ENCODE measurements around the gene BBOX1.
"Not testable (repeated sequence)": the region's sequence is repeated elsewhere in the genome, so short reads cannot be mapped to it uniquely, and the experiment has no call there.

BBOX1 gene, protein sequence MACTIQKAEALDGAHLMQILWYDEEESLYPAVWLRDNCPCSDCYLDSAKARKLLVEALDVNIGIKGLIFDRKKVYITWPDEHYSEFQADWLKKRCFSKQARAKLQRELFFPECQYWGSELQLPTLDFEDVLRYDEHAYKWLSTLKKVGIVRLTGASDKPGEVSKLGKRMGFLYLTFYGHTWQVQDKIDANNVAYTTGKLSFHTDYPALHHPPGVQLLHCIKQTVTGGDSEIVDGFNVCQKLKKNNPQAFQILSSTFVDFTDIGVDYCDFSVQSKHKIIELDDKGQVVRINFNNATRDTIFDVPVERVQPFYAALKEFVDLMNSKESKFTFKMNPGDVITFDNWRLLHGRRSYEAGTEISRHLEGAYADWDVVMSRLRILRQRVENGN

DNA sequence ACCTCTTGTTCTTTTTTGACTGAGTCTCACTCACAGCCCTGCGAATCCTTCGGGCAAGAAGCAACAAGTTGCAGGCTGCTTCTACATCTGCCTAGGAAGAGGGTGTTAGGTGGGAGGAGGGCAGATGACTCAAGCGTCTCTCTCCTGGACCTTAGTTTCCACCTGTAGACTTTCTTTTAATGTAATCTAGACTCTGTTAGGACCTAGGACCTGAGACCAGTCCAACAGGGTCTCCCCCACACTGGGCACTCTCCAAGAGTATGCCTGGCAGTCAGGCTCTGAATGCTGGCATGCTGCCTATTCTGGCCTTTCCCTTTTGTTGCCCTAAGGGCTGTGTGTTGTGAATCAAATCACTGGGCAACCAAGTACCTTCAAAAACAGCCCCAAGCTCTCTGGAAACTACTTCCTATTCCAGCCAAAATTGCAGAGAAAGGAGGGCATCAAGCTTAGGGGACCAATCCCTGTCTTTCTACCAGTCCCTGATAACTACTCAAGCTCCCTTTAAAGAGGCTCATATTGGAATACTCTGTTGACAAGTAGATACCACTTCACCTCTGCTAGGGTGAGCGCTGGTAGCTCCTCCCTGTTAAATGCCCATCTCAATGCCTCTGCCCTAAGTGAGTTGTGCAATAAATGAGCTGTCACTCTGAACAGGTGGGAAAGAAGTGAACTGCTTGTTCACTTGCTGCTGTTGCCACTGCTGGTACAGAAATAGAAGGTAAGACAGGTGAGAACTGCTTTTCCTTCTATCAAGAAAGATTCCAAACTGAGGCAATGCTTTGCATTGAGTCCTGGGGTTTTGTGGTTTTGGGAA is at the start of gene BBOX1:
TSS of gene BBOX1 (plus strand) at position 514 of the 814 bp plus-strand sequence. CDS start 14,616 bp downstream, outside the sequence.
- no peak for DNase-seq

DNA sequence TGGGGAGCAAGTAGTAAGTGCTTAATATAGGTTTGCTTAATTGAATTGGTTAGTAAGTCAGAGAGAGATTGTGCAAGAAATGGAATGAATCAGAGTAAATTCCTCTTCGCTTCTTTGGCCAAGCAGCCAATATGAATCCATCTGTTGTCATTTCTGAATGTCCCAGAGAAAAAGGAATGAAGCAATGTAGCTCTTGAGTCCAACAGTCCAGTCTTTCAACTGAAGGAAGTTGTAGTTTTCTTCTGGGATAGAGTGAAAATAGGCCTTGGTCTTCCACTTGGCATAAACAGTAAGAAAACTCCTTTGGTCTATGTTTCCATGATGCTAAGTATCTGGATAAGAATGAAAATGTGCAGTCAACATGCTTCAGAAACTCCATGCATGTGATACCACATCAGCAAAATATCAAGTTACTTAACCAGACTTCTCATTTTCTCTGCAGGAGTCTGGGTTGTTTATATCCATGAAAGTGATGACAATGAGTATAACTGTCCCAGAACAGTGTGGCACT is 48.5 kb upstream of the BBOX1 start:
- DNase-seq: no peak

DNA sequence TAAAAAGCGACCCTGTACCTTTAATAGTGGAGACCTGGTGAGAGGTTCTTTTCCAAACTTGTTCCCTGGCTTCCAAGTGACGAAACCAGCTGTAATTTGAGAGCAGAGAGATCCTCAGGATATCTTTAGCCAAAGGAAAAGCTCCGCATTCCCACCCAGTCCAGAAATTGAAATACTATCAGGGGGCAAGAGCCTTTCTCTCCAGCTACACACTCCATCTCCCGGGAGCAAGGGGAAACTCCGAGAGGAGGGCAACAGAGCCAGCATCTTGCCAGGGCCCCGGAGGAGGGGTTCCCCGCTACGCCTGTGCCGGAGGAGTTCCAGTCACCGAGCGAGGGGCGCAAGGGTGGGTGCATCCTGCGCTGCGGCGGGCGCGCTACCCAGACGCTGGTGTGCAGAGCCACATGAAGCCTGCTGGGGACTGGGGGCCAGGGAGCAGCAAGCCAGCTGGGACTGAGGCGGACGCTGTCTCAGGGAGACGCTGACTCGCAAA is 46.6 kb upstream of the BBOX1 start, which contains the start of gene FIBIN:
TSS of gene FIBIN (plus strand) at position 148 of the 493 bp plus-strand sequence. CDS start 415 bp downstream, outside the sequence.
- DNase-seq: no peak

DNA sequence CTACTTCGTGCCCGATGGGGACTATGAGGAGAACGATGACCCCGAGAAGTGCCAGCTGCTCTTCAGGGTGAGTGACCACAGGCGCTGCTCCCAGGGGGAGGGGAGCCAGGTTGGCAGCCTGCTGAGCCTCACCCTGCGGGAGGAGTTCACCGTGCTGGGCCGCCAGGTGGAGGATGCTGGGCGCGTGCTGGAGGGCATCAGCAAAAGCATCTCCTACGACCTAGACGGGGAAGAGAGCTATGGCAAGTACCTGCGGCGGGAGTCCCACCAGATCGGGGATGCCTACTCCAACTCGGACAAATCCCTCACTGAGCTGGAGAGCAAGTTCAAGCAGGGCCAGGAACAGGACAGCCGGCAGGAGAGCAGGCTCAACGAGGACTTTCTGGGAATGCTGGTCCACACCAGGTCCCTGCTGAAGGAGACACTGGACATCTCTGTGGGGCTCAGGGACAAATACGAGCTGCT is 46.0 kb upstream of the BBOX1 start:
- no peak for DNase-seq

DNA sequence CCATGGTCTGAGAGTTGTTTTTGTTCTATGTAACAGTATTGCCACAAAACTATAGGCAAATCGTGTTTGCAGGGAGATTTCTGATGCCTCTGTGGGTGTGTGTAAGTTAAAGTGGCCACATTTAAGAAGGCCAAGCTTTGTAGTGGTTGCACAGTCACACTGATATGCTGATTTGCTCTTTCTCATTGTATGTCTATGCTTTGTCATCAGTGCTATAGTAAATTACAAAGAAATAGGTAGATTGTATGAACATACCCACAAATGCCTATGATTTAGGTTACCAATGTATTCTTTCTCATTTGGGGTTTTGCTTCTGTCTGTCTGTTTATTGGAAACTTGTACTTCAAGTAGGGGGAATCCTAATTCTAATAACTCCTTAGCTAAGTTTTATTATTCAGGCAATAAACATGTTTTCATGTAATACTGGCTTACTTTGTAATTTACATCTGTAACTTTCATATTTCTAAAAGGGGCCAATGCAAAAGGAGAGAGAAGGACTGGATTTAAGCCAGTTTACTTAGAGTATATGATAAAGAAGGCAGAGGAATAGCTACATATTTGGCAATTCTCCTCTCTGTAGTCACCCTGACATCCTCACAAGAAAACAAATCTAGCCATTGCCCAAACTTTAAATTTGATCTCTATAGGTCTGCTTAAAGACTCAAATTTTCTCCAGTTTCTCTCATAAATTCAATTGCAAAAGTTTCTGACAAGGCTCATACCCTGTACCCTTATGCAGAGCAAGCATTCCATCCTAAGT is 44.7 kb upstream of the BBOX1 start:
- DNase-seq: no peak

DNA sequence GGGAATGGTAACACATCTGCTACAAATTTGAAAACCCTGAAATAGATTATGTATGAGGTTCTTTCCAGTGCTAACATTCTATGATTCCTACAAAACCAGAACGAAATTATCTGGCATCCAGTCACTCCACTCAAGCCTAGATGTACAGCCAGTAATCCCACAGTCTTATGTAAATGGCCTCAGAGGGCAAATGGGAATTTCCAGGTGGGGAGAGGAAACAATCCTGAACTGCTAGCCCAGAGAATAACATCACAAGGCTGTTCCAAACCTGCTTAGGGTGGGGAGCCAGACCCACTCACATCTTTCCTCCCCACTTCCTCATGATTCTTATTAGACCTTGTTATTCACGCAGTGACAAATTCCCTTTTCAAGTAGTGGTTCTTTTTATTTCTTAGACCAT is 43.2 kb upstream of the BBOX1 start:
- DNase-seq: no peak

DNA sequence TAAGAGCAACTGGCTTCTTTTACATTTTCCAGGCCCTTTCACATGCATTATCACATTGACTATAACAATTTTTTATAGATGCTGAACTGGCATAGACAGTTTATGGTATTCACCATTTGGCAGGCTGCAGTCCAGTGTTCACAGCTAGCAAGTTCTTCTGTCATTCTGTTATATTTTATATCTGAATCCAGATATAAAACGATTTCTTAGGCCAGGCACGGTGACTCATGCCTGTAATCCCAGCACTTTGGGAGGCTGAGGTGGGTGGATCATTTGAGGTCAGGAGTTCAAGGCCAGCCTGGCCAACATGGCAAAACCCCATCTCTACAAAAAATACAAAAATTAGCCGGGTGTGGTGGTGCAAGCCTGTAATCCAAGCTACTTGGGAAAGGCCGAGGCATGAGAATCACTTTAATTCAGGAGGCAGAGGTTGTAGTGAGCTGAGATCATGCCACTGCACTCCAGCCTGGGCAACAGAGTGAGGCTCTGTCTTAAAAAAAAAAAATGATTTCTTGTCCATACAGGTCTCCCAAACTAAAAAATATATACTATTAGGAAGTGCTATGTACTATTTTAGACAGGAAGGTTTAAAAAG is 39.4 kb upstream of the BBOX1 start:
- DNase-seq: not testable (repeated sequence)

DNA sequence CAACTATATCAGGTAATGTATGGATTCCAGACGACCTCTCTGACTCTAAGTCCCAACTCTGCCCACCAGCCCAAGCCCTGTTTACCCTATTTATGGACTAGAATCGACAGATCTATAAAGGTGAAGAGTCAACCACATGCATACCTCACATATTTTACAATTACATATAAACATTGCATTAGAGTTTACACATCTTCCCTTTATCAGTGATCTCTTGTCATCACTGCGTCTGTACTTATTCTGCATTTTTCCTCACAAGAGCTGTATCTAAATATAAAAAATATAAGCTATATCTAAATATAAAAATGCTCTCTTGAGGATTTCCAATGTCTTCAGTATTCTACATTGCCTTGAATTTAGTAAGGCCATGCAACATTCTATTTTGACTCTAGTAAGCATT is 38.2 kb upstream of the BBOX1 start:
- DNase-seq: no peak

DNA sequence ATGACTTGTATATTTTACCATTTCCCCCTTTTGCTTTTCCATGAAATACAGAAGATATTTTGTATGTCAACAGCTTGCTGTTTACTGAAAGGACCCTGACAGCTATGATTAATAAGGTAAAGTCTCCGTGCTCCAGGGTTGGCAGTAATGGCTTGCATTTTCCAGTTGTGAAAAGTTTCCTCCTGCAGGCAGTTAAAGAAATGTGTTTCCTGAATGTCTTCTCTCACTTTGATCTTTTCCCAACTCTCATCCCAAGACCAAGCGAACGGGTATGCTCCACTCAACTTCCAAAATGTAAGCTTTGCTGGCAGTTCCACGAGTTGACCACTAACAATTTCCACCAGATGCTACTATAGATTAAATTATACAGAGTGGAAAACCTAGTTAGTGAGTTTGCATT is 37.8 kb upstream of the BBOX1 start:
- no peak for DNase-seq

DNA sequence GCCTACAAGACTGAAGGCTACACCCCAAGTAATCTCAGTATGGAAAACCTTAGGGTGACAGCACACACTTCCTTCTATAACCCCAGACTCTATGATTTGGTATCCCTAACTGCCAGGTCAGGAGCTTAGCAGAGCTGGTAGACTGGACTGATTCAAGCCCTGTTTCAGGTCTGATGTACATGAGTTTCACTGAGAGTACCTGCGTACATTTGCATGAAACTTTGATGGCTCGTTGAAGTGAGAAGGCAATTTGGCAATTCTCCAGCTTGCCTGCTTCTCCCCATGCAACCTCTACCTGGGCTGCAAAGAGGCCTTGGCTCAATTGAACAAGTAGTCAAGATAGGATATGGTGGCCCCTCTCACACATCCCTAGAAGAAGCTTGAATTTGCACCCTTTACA is 36.5 kb upstream of the BBOX1 start:
- no peak for DNase-seq

DNA sequence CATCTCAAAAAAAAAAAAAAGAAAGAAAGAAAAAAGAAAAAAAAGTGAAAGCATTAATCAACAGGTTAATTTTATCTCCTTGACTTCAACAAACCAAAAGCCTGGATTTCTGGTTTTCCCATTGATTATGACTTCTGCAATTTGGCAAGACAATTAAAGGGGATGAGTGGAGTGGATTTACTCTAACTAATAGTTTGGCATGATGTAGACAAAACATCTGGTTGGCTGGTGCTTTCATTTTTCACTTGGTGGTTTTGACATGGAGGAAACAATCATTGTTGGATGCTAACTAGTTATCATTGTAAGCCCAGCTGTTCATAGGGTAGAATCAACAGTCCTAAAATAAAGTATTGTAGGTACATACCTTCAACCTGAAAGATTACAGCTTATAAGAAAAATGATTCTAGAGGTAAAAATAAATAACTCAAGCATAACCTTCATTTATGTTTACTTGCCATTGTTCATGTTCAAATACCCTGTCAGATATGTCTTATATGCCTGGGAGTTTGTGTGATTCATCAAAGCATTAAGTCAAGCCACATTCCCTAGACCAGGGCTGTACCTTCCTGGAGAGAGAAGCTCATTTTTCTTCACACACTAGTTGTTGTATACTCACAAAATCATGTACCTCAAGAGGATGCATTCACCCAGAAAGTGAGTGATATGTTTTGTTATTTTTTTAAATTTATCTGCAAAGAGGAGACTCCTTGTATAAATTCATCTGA is 31.6 kb upstream of the BBOX1 start:
- DNase-seq: no peak

DNA sequence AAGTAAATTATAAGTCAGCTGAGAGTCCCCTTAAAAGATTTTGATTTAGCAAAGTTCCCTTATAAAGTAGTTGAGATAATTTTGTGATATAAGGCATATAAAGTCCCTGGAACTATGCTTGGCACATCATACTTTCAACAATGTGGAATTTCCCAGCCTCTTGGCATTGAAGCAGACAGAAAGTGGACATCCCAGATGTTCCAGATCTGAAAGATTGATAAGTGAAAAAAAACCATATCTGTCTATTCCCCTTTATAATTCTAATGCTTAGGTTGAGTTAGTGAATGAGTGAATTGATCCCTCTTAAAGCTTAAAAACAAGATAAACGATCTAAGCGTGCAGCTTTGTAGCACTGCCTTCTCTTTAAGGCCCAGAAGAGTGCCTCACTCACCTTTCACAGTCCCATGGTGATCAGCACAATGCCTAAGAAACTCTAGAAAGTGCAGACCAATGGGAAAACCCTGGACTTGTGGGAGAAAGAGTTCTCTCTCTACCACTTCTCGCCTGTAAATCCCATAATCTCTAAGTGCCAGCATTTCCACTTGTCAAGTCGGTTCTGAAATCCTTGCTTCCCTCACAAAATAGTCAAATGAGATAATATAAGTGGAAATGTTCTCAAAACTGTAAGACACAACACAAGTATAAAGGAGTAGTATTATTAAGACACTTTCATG is 28.9 kb upstream of the BBOX1 start:
- no peak for DNase-seq

DNA sequence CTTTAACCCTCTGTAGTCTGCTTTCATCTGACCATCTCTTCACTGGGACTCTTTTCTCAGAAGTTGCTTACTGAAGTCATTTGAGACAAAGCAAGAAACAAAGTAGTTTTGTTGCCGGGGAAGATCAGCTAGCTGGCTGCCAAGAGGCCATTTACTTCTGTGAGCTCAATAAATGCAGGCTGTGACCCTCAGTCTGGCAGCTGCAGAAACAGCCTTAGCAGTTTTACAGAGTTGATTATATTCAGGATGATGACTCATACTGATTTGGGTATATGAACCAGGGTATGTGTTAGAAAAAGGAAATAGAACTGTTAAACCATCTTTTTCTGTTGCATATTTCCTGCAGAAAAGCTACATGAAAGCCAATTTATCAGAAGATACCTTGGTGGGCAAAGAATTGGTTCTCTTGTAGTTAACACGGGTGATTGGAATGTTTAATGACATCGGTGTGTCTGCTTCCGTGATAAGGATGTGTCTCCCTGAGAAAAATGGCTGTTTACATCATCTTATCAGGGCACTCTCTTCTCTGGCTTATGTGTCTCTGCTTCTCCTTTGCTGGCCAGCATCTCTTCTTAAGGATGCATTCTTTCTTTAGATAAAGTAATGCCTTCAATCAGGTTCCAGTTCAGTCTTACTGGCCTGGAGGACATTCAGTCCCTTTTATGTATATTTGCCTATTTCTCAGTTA is 28.2 kb upstream of the BBOX1 start:
- DNase-seq: no peak

DNA sequence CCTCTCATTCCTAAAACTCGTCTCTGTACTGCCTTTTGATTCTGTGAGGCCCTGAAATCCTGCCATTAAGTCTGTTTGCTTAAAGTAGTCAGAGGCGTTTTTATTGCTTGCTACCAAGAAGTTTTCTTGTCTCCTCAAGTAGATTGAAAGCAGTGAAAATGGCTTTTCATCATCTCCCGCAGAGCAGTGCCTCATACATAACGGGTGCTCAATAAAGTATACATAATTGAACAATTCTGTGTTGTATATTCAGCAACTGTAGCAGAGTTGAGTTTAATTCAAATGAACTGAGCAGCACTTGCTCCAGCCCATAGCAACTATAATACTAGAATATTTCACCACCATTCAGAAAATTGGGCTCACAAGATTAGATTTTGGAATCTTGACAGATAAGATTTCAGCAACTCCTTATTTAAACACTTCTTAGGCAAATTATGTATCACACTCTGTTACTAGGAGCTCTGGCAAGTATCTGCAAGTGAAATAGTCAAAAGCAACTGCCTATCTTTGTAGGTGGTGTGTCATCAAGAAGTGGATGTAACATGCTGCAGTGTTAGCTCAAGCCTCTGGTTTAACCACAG is 26.7 kb upstream of the BBOX1 start:
- DNase-seq: no peak

DNA sequence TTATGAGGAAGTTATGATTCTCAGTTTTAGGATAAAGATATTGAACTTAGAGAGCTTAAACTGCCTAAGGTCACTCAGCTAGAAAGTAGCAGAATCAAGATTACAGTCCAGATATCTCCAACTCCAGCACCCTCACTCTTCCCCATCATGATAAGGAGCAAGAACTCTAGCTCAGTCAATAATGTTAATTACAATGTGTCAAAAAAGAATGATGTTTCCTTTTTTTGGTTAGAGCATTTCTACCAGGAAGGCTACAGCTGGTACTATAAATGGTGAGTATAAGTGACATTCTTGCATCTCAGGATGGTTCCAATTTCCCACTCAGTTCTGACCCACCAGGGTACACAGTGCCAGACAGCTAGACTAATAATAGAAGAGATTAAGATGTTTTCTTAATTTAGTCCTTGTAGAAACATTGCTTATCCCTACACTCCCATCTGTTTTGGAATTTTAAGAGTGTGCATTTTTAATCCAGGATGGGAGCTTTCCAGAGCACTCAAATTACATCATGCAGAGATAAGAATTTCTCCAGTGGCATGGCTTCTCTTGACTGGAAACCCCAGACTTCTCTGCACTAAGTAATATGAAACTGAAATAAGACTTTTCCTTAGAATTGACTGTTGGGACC is 21.6 kb upstream of the BBOX1 start:
- DNase-seq: no peak

DNA sequence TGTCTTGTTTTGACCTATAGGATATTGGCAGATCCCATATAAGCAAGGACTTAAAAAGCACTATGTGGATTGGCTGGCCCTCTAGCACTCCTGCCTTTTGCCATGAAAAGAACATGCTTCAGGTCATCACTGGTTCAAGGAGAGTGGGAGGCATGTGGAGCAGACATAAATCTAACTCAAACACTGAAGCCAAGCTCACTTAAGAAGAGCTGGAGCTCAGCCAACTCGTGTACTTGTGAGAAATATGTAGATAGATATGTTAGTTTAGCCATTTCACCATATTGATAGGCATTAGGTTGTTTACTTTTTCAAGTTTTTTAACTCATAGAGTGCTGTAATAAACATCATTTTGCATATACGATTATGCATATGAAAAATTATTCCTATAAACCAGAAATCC is 19.9 kb upstream of the BBOX1 start:
- DNase-seq: no peak

DNA sequence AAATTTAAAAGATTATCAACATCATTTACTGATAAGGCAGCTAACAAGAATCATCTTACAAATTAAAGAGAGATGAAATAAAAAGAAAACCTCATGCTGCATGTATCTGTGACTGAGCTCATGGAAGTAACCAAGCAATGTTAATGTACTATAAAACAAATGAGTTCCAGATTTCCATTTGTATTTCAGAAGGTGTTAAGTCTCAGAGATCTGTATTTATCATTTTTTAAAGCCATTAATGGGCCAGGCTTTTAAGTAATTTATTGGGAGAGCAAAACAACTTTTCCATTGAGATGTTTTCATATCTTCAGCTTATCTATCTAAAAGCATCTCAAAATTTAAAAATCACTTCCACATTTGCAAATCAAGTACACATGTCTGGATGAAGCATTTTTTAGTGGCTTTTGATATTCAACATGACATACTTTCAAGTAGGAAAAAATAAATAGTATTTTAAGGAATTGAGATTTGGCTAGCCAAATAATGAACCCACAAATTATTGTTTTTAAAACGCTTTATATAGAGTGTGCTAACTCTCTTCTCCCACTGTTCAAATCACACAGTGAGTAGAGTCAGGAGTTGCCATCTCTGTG is 17.9 kb upstream of the BBOX1 start:
- no peak for DNase-seq

DNA sequence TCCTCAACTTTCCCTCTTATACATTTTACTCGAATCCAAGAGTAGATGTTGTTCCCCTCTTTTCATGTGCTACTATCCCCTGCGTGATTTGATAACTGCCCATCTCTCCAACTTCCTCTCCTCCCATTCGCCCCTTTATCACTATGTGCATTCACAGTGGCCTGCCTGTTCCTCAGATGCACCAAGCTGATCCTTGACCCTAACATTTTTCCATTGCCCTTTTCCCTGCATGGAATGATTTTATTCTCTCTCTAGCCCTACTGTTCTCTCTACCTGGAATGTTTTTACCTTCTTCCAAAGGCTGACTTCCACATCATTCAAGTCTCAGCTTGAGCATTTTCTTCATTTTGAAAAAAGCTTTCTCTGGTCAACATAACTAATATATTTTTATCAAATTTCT is 15.8 kb upstream of the BBOX1 start:
- DNase-seq: no peak

DNA sequence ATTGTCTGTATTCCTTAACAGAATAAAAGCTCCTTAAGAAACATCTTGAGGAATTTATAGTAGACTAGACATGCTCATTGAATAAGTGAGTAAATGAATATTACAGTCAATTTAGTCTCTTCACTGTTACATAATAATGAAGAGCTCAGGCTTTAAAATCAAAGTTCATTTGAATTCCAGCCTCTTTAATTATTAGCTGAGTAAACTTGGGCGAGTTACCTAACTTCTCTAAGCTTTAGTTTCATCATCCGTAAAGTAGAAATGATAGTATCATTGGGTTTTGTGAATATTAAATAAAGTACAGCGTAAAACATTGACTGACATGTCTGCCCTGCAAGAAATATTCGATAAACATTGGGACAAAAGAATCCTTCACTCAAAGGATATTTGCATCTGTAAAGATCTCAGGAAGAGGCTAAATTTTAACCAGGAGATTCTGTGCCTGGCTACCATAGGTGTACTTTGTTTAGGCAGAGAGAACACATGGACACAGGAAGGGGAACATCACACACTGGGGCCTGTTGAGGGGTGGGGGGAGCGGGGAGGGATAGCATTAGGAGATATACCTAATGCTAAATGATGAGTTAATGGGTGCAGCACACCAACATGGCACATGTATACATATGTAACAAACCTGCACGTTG is 15.2 kb upstream of the BBOX1 start:
- no peak for DNase-seq

All from activated CD4-positive, CD25-positive, alpha-beta regulatory T cell (primary cell).